ENCODE data around the gene MRPS12. TPM values are rescaled to one million over a fixed set of nuclear protein-coding genes. Genes with fewer than 3 reads are reported as not detected.
A peak's percentile ranks its signal among the peaks of the same experiment; 100 is the strongest.
"Not testable (repeated sequence)": the region's sequence is repeated elsewhere in the genome, so short reads cannot be mapped to it uniquely, and the experiment has no call there.

The MRPS12 gene
- total and polyA plus RNA-seq, 9 of the 15 experiments (the other 6 are each of a cell fraction or from before 2014, with no cell fraction given): 8.1 to 174 (median 52.0) TPM

DNA sequence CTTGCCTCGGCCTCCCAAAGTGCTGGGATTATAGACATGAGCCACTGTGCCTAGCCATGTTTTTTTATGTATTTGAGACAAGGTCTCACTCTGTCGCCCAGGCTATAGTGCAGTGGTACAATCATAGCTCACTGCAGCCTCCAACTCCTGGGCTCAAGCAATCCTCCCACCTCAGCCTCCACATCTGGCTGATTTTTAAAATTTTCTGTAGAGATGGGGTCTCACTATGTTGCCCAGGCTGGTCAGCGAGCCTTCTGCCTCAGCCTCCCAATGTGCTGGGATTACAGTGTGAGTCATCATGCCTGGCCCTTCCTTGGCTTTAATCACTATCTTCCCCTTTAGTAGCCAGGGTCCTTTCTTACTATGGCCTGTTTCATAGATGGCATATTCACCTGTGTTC, 46.1 kb upstream of the MRPS12 start:
- H3K79me2 ChIP-seq (ENCODE audit: control insufficient read depth, insufficient read depth, low read length); H4K20me1 ChIP-seq (replicated peaks; ENCODE audit: control insufficient read depth, insufficient read depth, low read length); BruUV-seq (replicated peaks); H2AFZ ChIP-seq (ENCODE audit: low read depth, low read length); FAIRE-seq; DNase-seq (ENCODE audit: extremely low read depth in 1 of 4, low spot score in 3 of 4); intact Hi-C loops (cut with micrococcal nuclease); H3K9me3 ChIP-seq (replicated peaks; ENCODE audit: control insufficient read depth, insufficient read depth, low read depth, low read length); in situ Hi-C loops (cut with MboI); ATAC-seq; H3K27ac ChIP-seq (ENCODE audit: extremely low read depth, low read depth, low read length); H3K9me1 ChIP-seq (ENCODE audit: control insufficient read depth, insufficient read depth, low read length); H3K27me3 ChIP-seq (ENCODE audit: control insufficient read depth in 2 of 2, insufficient read depth in 2 of 2, low read length in 2 of 2); CTCF ChIA-PET (ENCODE audit: low intra/inter-chr PET ratio); H3K4me2 ChIP-seq (ENCODE audit: insufficient read depth, low read length); H3K9ac ChIP-seq (ENCODE audit: insufficient read depth in 1 of 2, low read depth in 2 of 2, low read length in 2 of 2); H3K4me3 ChIP-seq: not testable (repeated sequence)
- H3K36me3 ChIP-seq (ENCODE audit: control insufficient read depth, insufficient read depth, low read length): peaks cover 22% of the 10 kb centered on the region; the same call in 2 of the 3 replicates
- TF ChIP-seq KDM1A (IDR thresholded peaks at IDR 0.05) (peak in 1 of 2 experiments; percentile 36; a peak in 1 of 4 replicates), ZNF121 (CRISPR knock-in tag; conservative IDR thresholded peaks at IDR 0.05) (peak; percentile 98), RCOR1 (IDR thresholded peaks at IDR 0.05; ENCODE audit: borderline replicate concordance in 1 of 2, low read depth in 2 of 2, low read length in 2 of 2) (0 out of 4 replicates have a peak, but pooled peaks of 1 of the 2 experiments have one; percentile 9), RBM25 (IDR thresholded peaks at IDR 0.05; ENCODE audit: low read depth, low read length, severe bottlenecking) (peak; percentile 52), BCOR (IDR thresholded peaks at IDR 0.05) (peak; percentile 66; the same call in 1 of the 2 replicates)
- 92% methylated on average over 3 of the region's 3 CpGs for WGBS (ENCODE audit: insufficient coverage, low coverage, missing lambda C conversion rate)
- peaks cover 18 to 48% of the 10 kb centered on the region in 2 experiments; a peak in 4 of 5 replicates for H3K4me1 ChIP-seq (replicated peaks in 1 of 2; ENCODE audit: control insufficient read depth in 2 of 2, insufficient read depth in 2 of 2, low read length in 2 of 2)
- POLR2A ChIA-PET: interaction anchor here (0.7 kb wide), 1 partner anchor 156 kb away, joined by 3 read pairs; no protein-coding TSS in a partner anchor

DNA sequence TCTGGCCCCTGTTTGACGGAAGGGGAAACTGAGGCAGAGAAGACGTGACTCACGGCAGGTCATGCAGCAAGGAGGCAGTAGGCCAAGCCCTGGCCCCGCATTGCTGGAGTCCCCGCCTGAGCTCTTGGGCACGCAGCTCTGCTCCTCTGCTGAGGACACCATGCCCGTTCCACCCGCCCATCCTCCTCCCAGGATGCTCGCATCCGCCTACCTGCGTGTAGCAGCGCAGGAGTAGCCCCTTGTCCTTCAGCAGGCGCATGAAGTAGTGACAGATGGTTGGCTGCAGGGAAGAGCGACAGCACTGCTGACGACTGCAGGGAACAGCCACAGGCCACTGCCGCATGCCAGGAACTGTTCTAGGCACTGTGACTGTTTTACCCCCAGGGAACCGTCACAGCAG, 41.9 kb upstream of the MRPS12 start:
- in situ Hi-C loops (cut with MboI): no loop called here
- H3K9me3 ChIP-seq (replicated peaks; ENCODE audit: control insufficient read depth, insufficient read depth, low read depth, low read length): no peaks in the 10 kb centered on the region
- FAIRE-seq: no peak
- no peaks in the 10 kb centered on the region for H4K20me1 ChIP-seq (replicated peaks; ENCODE audit: control insufficient read depth, insufficient read depth, low read length)
- ChIA-PET POLR2A (interaction anchor here (1.0 to 2.2 kb wide), 2 partner anchors 11 to 36 kb away, joined by 4 to 8 read pairs; partner anchors contain the start of genes NFKBIB and SIRT2), CTCF (ENCODE audit: low intra/inter-chr PET ratio) (no interaction called here)
- TF ChIP-seq NFRKB (IDR thresholded peaks at IDR 0.05; ENCODE audit: low read depth): no peak
- TF ChIP-seq, protein P1, sequence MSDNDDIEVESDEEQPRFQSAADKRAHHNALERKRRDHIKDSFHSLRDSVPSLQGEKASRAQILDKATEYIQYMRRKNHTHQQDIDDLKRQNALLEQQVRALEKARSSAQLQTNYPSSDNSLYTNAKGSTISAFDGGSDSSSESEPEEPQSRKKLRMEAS (CRISPR knock-in tag; IDR thresholded peaks at IDR 0.05): no peak
- H3K9me1 ChIP-seq (ENCODE audit: control insufficient read depth, insufficient read depth, low read length): no peaks in the 10 kb centered on the region
- H2AFZ ChIP-seq (ENCODE audit: low read depth, low read length): no peak overlapping the region
- no TSS peak for BruUV-seq (replicated peaks)
- no peak for DNase-seq (ENCODE audit: extremely low read depth in 1 of 4, low spot score in 3 of 4)
- peaks cover 7 to 25% of the 10 kb centered on the region in 2 experiments; a peak in 4 of 5 replicates for H3K4me1 ChIP-seq (replicated peaks in 1 of 2; ENCODE audit: control insufficient read depth in 2 of 2, insufficient read depth in 2 of 2, low read length in 2 of 2)
- peak overlapping the region in 1 of 2 experiments; percentile 53; a peak in 1 of 4 replicates for H3K9ac ChIP-seq (ENCODE audit: insufficient read depth in 1 of 2, low read depth in 2 of 2, low read length in 2 of 2)
- peaks cover 23% of the 10 kb centered on the region; the same call in 2 of the 3 replicates for H3K36me3 ChIP-seq (ENCODE audit: control insufficient read depth, insufficient read depth, low read length)
- H3K4me2 ChIP-seq (ENCODE audit: insufficient read depth, low read length): no peak overlapping the region
- intact Hi-C loops (cut with micrococcal nuclease): no loop called here
- no peaks in the 10 kb centered on the region for H3K79me2 ChIP-seq (ENCODE audit: control insufficient read depth, insufficient read depth, low read length)
- H3K27ac ChIP-seq (ENCODE audit: extremely low read depth, low read depth, low read length): no peak overlapping the region
- H3K27me3 ChIP-seq (ENCODE audit: control insufficient read depth in 2 of 2, insufficient read depth in 2 of 2, low read length in 2 of 2): no peaks in the 10 kb centered on the region
- 90% methylated on average over 15 of the region's 17 CpGs for WGBS (ENCODE audit: insufficient coverage, low coverage, missing lambda C conversion rate)
- H3K4me3 ChIP-seq: no peak overlapping the region
- no peak for ATAC-seq
